Measurements from ENCODE around the gene PARD3B. TPM values are rescaled to one million over a fixed set of nuclear protein-coding genes. Genes with fewer than 3 reads are reported as not detected.

Gene PARD3B
- total and polyA plus RNA-seq, 2 experiments from 2014 or later, result 3.5 to 4.4 TPM

DNA sequence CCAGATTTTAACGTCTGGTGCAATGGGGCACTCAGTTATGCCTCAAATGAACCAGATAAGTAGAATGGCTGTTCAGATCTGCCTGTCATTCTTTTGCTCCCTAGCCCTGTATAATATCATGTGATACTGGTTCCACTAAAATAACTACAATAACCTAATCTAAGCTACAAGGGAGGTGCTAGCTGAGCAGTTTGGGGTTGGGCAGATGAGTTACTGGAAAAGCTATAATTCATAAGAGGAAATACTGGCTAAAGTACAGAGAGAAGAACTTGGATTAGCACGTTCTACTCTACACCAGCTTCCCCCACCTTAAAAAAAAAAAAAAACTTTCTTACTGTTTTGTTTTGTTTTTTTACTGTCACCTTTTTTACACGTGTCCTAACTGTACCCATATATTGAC, 953.7 kb downstream of the PARD3B start:
- H3K9me3 Mint-ChIP-seq, result no peaks in the 10 kb centered on the region; the same call in 2 of the 3 replicates
- peaks cover 5% of the 10 kb centered on the region; the same call in 1 of the 3 replicates for H3K36me3 Mint-ChIP-seq (ENCODE audit: low read depth)
- no peaks in the 10 kb centered on the region for H3K79me2 ChIP-seq (replicated peaks; ENCODE audit: insufficient read depth)
- no peaks in the 10 kb centered on the region for H3K4me1 ChIP-seq (ENCODE audit: insufficient read depth)
- H3K27me3 Mint-ChIP-seq (ENCODE audit: insufficient read depth, low read depth, poor library complexity), result no peaks in the 10 kb centered on the region
- H3K36me3 ChIP-seq (ENCODE audit: insufficient read depth), result no peaks in the 10 kb centered on the region
- no peak overlapping the region for H3K27ac ChIP-seq (ENCODE audit: low read depth)
- H3K4me3 Mint-ChIP-seq, result no peak overlapping the region
- H3K4me1 Mint-ChIP-seq, result peaks cover 25% of the 10 kb centered on the region
- ATAC-seq (no peak), DNase-seq (ENCODE audit: low spot score) (no peak)
- H3K27ac Mint-ChIP-seq, result no peak overlapping the region
- H3F3A ChIP-seq (replicated peaks; ENCODE audit: low read depth), result no peaks in the 10 kb centered on the region
- H4K20me1 ChIP-seq (replicated peaks; ENCODE audit: insufficient read depth), result no peaks in the 10 kb centered on the region
- no peak overlapping the region for H2AFZ ChIP-seq
- no peaks in the 10 kb centered on the region for H3K9me2 ChIP-seq (ENCODE audit: insufficient read depth)
- H3K4me3 ChIP-seq, result no peak overlapping the region
- TF ChIP-seq, protein P1, sequence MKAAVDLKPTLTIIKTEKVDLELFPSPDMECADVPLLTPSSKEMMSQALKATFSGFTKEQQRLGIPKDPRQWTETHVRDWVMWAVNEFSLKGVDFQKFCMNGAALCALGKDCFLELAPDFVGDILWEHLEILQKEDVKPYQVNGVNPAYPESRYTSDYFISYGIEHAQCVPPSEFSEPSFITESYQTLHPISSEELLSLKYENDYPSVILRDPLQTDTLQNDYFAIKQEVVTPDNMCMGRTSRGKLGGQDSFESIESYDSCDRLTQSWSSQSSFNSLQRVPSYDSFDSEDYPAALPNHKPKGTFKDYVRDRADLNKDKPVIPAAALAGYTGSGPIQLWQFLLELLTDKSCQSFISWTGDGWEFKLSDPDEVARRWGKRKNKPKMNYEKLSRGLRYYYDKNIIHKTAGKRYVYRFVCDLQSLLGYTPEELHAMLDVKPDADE (IDR thresholded peaks at IDR 0.05), result no peak
- no peak for TF ChIP-seq EZH2phosphoT487 (IDR thresholded peaks at IDR 0.05; ENCODE audit: unreplicated experiment)
- no peak for TF ChIP-seq STAT1 (IDR thresholded peaks at IDR 0.05; ENCODE audit: unreplicated experiment)
- TF ChIP-seq, protein P2, sequence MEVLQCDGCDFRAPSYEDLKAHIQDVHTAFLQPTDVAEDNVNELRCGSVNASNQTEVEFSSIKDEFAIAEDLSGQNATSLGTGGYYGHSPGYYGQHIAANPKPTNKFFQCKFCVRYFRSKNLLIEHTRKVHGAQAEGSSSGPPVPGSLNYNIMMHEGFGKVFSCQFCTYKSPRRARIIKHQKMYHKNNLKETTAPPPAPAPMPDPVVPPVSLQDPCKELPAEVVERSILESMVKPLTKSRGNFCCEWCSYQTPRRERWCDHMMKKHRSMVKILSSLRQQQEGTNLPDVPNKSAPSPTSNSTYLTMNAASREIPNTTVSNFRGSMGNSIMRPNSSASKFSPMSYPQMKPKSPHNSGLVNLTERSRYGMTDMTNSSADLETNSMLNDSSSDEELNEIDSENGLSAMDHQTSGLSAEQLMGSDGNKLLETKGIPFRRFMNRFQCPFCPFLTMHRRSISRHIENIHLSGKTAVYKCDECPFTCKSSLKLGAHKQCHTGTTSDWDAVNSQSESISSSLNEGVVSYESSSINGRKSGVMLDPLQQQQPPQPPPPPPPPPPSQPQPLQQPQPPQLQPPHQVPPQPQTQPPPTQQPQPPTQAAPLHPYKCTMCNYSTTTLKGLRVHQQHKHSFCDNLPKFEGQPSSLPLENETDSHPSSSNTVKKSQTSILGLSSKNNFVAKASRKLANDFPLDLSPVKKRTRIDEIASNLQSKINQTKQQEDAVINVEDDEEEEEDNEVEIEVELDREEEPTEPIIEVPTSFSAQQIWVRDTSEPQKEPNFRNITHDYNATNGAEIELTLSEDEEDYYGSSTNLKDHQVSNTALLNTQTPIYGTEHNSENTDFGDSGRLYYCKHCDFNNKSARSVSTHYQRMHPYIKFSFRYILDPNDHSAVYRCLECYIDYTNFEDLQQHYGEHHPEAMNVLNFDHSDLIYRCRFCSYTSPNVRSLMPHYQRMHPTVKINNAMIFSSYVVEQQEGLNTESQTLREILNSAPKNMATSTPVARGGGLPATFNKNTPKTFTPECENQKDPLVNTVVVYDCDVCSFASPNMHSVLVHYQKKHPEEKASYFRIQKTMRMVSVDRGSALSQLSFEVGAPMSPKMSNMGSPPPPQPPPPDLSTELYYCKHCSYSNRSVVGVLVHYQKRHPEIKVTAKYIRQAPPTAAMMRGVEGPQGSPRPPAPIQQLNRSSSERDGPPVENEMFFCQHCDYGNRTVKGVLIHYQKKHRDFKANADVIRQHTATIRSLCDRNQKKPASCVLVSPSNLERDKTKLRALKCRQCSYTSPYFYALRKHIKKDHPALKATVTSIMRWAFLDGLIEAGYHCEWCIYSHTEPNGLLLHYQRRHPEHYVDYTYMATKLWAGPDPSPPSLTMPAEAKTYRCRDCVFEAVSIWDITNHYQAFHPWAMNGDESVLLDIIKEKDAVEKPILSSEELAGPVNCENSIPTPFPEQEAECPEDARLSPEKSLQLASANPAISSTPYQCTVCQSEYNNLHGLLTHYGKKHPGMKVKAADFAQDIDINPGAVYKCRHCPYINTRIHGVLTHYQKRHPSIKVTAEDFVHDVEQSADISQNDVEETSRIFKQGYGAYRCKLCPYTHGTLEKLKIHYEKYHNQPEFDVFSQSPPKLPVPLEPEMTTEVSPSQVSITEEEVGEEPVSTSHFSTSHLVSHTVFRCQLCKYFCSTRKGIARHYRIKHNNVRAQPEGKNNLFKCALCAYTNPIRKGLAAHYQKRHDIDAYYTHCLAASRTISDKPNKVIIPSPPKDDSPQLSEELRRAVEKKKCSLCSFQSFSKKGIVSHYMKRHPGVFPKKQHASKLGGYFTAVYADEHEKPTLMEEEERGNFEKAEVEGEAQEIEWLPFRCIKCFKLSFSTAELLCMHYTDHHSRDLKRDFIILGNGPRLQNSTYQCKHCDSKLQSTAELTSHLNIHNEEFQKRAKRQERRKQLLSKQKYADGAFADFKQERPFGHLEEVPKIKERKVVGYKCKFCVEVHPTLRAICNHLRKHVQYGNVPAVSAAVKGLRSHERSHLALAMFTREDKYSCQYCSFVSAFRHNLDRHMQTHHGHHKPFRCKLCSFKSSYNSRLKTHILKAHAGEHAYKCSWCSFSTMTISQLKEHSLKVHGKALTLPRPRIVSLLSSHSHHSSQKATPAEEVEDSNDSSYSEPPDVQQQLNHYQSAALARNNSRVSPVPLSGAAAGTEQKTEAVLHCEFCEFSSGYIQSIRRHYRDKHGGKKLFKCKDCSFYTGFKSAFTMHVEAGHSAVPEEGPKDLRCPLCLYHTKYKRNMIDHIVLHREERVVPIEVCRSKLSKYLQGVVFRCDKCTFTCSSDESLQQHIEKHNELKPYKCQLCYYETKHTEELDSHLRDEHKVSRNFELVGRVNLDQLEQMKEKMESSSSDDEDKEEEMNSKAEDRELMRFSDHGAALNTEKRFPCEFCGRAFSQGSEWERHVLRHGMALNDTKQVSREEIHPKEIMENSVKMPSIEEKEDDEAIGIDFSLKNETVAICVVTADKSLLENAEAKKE (CRISPR knock-in tag; IDR thresholded peaks at IDR 0.05), result no peak
- TF ChIP-seq POLR2AphosphoS5 (IDR thresholded peaks at IDR 0.05; ENCODE audit: low read depth), result no peak
- no peak for TF ChIP-seq ZNF114 (CRISPR knock-in tag; IDR thresholded peaks at IDR 0.05)
- TF ChIP-seq CREB1 (CRISPR knock-in tag; IDR thresholded peaks at IDR 0.05; ENCODE audit: low read depth), result no peak
- no peak for TF ChIP-seq JUNB (IDR thresholded peaks at IDR 0.05; ENCODE audit: unreplicated experiment)
- TF ChIP-seq NANOG (IDR thresholded peaks at IDR 0.05; ENCODE audit: borderline replicate concordance), result no peak
- no peak for TF ChIP-seq ZNF331 (CRISPR knock-in tag; IDR thresholded peaks at IDR 0.05; ENCODE audit: low read depth)
- no peak for TF ChIP-seq EZH2 (IDR thresholded peaks at IDR 0.05; ENCODE audit: low read depth, unreplicated experiment)
- TF ChIP-seq, protein P3, sequence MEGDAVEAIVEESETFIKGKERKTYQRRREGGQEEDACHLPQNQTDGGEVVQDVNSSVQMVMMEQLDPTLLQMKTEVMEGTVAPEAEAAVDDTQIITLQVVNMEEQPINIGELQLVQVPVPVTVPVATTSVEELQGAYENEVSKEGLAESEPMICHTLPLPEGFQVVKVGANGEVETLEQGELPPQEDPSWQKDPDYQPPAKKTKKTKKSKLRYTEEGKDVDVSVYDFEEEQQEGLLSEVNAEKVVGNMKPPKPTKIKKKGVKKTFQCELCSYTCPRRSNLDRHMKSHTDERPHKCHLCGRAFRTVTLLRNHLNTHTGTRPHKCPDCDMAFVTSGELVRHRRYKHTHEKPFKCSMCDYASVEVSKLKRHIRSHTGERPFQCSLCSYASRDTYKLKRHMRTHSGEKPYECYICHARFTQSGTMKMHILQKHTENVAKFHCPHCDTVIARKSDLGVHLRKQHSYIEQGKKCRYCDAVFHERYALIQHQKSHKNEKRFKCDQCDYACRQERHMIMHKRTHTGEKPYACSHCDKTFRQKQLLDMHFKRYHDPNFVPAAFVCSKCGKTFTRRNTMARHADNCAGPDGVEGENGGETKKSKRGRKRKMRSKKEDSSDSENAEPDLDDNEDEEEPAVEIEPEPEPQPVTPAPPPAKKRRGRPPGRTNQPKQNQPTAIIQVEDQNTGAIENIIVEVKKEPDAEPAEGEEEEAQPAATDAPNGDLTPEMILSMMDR (conservative IDR thresholded peaks at IDR 0.05; ENCODE audit: low read depth in 2 of 2), result no peak
- TF ChIP-seq, protein P4, sequence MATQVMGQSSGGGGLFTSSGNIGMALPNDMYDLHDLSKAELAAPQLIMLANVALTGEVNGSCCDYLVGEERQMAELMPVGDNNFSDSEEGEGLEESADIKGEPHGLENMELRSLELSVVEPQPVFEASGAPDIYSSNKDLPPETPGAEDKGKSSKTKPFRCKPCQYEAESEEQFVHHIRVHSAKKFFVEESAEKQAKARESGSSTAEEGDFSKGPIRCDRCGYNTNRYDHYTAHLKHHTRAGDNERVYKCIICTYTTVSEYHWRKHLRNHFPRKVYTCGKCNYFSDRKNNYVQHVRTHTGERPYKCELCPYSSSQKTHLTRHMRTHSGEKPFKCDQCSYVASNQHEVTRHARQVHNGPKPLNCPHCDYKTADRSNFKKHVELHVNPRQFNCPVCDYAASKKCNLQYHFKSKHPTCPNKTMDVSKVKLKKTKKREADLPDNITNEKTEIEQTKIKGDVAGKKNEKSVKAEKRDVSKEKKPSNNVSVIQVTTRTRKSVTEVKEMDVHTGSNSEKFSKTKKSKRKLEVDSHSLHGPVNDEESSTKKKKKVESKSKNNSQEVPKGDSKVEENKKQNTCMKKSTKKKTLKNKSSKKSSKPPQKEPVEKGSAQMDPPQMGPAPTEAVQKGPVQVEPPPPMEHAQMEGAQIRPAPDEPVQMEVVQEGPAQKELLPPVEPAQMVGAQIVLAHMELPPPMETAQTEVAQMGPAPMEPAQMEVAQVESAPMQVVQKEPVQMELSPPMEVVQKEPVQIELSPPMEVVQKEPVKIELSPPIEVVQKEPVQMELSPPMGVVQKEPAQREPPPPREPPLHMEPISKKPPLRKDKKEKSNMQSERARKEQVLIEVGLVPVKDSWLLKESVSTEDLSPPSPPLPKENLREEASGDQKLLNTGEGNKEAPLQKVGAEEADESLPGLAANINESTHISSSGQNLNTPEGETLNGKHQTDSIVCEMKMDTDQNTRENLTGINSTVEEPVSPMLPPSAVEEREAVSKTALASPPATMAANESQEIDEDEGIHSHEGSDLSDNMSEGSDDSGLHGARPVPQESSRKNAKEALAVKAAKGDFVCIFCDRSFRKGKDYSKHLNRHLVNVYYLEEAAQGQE (IDR thresholded peaks at IDR 0.05; ENCODE audit: unreplicated experiment), result no peak
- H3K27me3 ChIP-seq (ENCODE audit: insufficient read depth), result no peaks in the 10 kb centered on the region
- H3K4me2 ChIP-seq, result no peak overlapping the region
